ENCODE results near the gene MED23. TPM values are rescaled to one million over a fixed set of nuclear protein-coding genes. Genes with fewer than 3 reads are reported as not detected.

Gene MED23, protein sequence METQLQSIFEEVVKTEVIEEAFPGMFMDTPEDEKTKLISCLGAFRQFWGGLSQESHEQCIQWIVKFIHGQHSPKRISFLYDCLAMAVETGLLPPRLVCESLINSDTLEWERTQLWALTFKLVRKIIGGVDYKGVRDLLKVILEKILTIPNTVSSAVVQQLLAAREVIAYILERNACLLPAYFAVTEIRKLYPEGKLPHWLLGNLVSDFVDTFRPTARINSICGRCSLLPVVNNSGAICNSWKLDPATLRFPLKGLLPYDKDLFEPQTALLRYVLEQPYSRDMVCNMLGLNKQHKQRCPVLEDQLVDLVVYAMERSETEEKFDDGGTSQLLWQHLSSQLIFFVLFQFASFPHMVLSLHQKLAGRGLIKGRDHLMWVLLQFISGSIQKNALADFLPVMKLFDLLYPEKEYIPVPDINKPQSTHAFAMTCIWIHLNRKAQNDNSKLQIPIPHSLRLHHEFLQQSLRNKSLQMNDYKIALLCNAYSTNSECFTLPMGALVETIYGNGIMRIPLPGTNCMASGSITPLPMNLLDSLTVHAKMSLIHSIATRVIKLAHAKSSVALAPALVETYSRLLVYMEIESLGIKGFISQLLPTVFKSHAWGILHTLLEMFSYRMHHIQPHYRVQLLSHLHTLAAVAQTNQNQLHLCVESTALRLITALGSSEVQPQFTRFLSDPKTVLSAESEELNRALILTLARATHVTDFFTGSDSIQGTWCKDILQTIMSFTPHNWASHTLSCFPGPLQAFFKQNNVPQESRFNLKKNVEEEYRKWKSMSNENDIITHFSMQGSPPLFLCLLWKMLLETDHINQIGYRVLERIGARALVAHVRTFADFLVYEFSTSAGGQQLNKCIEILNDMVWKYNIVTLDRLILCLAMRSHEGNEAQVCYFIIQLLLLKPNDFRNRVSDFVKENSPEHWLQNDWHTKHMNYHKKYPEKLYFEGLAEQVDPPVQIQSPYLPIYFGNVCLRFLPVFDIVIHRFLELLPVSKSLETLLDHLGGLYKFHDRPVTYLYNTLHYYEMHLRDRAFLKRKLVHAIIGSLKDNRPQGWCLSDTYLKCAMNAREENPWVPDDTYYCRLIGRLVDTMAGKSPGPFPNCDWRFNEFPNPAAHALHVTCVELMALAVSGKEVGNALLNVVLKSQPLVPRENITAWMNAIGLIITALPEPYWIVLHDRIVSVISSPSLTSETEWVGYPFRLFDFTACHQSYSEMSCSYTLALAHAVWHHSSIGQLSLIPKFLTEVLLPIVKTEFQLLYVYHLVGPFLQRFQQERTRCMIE (N-terminal part only)
- 35.1 and 54.4 TPM in 2 replicates for total RNA-seq

DNA sequence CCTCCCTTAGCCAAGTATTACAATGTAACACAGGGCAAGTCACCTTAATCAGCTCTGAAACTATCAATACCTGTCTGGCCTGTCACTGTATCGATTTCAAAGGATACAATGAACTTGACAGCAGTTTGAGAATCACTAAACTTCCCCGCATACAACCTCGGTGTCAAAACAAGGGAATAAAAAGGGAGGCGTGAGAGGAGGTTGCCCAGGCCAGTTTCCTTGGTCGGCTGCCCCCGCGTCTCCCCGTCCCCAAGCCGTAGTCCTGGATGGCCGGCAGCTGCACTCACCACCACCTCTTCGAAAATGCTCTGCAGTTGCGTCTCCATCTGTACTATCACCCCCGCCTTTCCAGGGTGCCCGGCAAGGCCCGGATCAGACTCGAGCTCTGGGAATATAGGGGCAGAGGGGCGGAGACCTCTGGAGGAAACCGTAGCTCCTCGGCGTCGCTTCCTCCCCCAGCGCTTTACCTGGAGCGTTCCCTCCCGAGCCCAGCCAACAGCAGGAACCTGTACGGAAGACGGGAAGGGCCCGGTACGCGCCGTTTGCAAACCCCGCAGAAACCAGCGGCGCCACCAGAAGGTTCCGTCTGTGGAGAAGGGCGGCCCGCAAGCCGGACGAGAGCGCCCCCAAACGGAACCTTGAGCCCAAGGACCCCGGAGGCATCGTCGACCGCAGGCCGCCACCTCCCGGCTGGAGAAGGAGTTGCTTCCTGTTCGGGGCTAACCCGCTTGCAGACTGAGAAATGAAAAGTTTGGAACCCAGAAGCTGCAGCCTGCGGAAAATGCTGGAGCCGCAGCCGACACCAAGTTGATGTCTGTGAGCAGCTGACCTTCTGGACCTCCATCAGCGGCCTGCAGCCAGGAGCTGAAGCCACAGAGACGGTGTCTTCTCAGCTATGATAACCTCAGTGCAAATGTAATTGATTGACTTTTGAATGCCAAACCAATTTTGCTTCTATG is at the start of gene MED23:
Gene MED23, minus strand, starts transcription at position 519 of the 959 bp plus-strand sequence. Its CDS starts 193 bp downstream, at position 326.
- TF ChIP-seq, protein P1, sequence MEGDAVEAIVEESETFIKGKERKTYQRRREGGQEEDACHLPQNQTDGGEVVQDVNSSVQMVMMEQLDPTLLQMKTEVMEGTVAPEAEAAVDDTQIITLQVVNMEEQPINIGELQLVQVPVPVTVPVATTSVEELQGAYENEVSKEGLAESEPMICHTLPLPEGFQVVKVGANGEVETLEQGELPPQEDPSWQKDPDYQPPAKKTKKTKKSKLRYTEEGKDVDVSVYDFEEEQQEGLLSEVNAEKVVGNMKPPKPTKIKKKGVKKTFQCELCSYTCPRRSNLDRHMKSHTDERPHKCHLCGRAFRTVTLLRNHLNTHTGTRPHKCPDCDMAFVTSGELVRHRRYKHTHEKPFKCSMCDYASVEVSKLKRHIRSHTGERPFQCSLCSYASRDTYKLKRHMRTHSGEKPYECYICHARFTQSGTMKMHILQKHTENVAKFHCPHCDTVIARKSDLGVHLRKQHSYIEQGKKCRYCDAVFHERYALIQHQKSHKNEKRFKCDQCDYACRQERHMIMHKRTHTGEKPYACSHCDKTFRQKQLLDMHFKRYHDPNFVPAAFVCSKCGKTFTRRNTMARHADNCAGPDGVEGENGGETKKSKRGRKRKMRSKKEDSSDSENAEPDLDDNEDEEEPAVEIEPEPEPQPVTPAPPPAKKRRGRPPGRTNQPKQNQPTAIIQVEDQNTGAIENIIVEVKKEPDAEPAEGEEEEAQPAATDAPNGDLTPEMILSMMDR (IDR thresholded peaks at IDR 0.05; ENCODE audit: insufficient read depth, low read depth, low read length), result peak; percentile 99
- peak within 1 kb of the TSS; percentile 85 for H3K4me3 ChIP-seq (ENCODE audit: low read depth, low read length)
- DNase-seq (ENCODE audit: low read depth), result peak; percentile 96

DNA sequence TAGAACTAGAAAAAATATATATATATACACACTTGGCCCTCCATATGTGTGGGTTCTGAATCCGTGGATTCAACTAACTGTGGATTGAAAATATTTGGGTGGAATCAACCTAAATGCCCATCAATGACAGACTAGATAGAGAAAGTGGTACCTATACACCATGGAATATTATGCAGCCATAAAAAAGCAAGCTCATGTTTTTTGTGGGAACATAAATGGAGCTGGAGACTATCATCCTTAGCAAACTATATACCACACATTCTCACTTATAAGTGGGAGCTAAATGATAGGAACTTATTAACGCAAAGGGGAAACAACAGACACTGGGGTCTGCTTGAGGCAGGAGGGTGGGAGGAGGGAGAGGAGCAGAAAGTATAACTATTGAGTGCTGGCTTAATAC is 45.1 kb upstream of the MED23 start:
- no peak overlapping the region for H3K4me3 ChIP-seq (ENCODE audit: low read depth, low read length)
- TF ChIP-seq, protein P1 (IDR thresholded peaks at IDR 0.05; ENCODE audit: insufficient read depth, low read depth, low read length), result no peak
- no peak for DNase-seq (ENCODE audit: low read depth)

DNA sequence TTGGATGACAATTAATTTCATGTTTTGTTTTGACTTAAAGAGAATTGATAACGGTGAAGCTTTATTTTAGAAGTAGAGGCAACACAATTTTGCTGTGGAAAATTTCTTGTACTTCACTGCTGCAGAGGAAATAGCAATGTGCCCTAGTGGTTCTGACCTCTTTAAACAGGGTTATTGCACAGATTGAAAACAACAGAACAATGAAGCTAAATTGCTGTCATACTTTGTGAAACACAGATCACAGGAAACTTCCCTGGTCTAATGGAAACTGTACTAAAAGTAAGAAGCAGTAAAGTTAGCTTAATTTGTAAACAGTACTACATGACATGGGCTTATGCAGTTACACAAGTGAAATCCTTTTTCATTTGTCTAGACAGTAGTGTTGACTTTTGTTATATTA is 41.8 kb upstream of the MED23 start:
- TF ChIP-seq, protein P1 (IDR thresholded peaks at IDR 0.05; ENCODE audit: insufficient read depth, low read depth, low read length), result no peak
- peak; percentile 66 for DNase-seq (ENCODE audit: low read depth)
- no peak overlapping the region for H3K4me3 ChIP-seq (ENCODE audit: low read depth, low read length)

DNA sequence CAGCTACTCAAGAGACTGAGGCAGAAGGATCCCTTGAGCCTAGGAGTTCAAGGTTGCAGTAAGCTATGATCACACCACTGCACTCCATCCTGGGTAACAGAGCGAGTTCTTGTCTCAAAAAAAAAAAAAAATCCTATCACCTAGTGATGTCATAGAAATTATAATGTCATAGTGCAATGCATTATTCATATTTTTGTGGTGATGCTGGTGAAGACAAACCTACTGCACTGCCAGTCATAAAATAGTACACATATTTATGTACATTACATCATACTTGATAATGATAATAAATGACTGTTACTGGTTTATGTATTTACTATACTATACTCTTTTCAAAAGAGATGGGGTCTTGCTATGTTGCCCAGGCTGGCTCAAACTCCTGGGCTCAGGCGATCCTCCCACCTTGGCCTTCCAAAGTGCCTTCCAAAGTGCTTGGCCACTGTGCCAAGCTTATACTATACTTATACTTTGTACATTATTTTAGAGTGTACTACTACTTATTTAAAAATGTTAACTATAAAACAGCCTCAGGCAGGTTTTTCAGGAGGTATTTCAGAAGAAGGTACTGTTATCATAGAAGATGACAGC is 35.6 kb upstream of the MED23 start:
- DNase-seq (ENCODE audit: low read depth), result no peak
- no peak overlapping the region for H3K4me3 ChIP-seq (ENCODE audit: low read depth, low read length)
- TF ChIP-seq, protein P1 (IDR thresholded peaks at IDR 0.05; ENCODE audit: insufficient read depth, low read depth, low read length), result no peak

DNA sequence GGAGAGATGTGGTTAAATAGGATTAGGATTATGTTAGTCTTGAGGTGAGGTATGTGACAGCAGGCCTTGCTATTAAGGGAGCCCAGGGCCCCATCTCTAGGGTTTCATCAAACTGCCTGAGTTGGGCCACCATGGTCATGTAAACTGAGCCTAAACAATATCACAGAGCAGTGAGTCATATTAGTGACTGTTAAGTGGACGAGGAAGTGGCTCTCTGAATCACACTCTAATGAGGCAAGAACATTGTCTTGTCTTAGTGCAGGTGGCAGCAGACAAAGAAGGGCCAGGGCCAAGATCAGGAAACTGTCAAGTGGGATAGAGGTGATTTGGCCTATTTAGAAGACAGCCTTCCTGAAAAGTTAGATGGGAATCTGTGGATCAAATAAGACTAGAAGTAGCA is 32.2 kb upstream of the MED23 start:
- no peak overlapping the region for H3K4me3 ChIP-seq (ENCODE audit: low read depth, low read length)
- TF ChIP-seq, protein P1 (IDR thresholded peaks at IDR 0.05; ENCODE audit: insufficient read depth, low read depth, low read length), result no peak
- DNase-seq (ENCODE audit: low read depth), result peak; percentile 27

Measured in fibroblast of villous mesenchyme (primary cell).